Kidney glomerular epithelial cell (primary cell): ENCODE results near the gene PIK3R1.

Experiments used
- DNase-seq: peaks from one replicate; lab custom pipeline; 2025; lab: John Stamatoyannopoulos, UW

Gene PIK3R1

DNA sequence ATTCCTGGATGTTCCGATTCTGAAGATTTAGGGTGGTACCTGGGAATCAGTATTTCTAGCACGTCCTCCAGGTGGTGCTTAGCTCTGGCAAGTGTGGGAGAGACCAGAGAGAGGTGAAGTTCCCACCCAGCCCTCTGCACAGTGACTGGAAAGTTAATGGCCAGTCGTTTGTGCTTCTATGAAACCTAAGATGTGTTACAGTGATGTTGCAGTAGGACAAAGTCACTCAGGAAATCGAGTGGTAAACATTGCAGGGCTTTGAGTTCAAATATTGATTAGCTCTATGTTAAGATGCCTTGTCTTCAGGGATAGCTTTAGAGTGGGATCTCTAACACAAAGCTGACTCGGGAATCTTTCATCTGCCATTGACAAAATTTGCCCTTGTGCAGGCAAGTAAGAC is 55.6 kb downstream of the PIK3R1 start:
- DNase-seq: no peak

DNA sequence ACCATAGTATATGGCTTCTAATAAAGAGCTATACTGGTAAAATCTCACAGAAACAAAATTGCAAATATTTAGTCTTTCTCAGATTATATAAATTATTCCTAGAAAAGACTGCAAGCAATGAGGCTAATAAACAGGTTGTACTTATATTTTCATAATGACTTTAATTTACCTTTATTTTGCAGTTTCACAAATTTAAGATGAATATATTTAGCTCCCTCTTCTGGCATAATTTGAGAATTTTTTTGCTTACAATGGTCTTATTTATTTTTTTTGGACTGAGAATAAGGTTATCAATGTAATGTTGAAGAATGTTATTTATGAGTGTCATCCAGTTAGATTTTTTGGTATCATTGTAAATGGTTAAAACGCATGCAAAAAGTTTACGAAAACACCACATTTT is 56.7 kb downstream of the PIK3R1 start:
- DNase-seq: no peak

DNA sequence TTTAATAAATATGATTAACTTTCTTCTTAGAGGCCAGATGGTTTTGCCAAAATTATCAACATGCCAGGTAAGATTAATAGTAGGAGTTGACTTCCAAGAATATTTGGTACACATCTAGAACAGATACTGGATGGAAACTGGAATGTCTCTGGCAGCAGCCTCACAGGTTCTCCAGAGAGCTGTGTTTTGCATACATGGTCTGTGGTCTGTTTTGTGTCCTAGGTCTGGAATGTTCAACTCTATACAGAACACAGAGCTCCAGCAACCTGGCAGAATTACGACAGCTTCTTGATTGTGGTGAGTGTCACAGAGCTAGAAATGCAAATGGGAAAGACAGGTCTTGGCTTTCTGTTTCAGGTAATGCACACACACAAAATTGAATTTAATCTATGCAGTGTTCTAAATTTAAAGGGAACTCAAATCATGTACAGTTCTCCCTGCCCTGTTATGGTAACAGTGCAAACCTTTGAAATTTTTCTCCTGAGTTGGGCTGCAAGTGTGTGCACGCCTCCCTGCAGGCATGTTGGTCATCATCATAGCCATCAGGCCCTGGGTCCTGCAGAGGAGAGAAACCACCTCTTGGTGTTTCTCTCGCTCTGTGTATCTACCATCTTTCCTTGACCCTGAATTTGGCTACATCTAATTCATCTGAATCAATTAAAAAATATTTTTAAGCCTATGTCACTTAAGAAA is 58.3 kb downstream of the PIK3R1 start:
- no peak for DNase-seq

DNA sequence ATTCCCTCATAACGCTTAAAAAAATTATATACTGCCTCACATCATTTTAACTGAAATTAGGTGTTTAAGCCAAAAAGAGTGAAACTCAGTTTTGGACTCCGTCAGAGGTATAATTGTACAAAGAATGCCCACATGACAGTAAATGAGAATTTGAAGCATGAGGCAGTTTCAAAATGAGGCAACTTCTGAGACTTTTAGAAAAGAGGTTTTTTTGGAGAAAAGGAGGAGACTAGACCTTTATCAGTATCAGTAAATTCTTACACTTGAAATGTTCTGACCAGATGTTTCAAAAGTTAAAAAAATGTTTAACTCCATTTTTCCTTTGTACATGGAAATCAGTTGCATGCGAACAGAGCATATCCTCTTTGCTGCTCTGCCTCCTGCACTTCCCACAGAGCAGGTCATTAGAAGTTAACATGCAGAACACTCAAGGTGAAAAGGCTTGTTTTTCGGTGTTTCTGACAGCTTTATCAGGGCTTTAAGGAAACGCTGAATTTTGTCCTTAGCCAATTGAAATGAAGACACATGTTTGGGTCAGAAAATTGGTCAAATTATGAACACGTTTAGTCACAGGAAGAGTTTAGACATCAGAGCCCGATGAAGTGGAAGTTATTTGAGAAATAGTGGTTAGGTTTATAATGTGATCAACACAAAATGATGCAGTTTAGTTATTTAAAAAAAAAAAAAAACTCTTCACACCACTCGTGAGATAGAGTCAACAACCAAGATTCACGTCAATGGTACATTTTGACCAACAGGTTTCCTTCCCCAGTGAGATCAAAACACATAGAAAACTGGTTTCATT is 59.5 kb downstream of the PIK3R1 start:
- DNase-seq: no peak

DNA sequence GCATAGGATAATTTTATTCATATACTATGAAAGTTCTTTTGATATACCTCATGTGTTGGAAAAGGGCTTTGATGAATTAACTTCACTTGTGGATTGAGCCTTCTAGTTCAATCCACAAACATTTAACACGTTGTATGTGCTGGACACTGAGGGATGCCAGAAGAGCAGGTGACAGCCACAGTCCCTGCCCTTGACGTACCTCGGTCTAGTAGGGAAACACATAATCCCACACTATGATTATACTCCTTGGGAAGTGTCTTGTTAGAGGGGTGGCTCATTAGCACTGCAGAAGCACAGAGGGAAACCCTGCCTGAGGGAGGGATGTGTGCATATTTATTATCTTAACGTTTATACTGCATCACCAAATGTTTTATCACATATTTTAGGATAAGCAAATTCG is 61.2 kb downstream of the PIK3R1 start:
- no peak for DNase-seq

DNA sequence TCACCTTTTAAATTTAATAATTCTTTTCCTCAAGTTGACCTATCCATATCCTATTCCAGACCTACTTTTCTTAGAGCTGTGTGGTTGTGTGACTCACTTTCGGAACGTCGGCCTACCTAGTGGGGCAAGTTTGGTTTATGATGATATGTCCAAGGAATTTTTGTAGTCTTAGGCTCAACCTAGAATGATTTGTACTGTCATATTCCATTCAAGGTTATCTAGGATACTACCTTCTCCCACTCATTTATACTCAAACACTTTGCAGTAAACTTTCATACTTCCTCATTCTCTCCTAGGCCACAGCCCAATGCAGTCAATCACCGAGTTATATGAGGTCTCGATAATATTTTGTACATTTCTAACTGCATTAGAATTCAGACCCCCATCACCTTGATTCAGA is 61.9 kb downstream of the PIK3R1 start:
- peak; percentile 86 for DNase-seq

DNA sequence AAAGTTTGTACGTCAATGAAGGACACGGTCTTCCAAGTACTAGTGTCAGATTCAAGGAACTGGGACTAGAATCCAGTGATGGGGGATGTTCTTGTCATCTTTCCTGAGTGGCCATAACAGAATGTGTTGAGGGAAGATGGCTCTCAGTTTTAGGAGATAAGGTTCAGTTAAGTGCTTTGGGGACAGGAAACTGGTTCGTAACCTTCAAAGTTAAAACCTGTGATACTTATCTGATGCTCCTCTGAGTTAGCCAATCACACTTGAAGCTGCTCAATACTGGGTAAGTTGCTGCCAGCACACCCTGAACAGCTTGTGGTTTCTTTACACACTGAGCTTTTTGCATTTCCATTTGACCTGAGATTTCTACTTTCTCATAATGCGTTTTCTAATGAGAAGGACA is 64.4 kb downstream of the PIK3R1 start:
- DNase-seq: no peak

DNA sequence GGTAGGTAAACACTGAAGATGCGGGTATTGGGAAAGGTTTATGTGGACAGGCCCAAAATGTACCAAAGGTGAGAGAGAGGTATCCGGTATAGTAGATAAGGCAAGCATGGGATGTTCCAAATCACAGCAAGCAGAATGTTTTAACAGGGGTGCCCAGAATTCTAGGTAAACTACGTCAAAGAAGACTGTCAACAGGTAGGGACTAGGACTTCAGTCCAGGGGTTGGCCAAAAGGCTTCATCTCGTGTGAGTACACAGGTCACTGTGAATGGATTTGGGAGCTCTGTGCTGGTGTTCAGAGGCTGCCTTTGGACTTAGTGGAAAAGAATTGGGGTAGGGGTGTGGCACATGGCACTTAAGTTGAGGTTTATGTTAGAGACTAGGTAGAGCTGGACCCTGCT is 66.4 kb downstream of the PIK3R1 start:
- no peak for DNase-seq

DNA sequence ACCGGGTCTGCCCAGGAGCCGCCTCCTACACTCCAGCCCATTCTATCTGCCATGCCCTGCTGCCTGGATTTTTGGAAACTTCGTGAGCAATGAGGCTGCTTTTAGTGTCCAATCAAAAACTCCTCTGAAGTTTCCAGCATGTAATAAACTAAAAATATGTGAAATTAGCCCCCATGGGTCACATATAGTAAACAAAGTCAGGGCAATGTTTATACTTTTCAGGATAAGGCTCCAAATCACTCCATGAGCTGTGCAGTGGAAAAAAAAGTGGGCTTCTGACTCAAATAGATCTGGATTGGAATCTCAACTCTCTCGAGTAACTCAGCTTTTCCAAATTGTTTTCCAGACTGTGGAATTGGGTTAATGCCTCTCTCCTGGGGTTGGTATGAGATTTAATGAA is 68.2 kb downstream of the PIK3R1 start:
- DNase-seq: no peak

DNA sequence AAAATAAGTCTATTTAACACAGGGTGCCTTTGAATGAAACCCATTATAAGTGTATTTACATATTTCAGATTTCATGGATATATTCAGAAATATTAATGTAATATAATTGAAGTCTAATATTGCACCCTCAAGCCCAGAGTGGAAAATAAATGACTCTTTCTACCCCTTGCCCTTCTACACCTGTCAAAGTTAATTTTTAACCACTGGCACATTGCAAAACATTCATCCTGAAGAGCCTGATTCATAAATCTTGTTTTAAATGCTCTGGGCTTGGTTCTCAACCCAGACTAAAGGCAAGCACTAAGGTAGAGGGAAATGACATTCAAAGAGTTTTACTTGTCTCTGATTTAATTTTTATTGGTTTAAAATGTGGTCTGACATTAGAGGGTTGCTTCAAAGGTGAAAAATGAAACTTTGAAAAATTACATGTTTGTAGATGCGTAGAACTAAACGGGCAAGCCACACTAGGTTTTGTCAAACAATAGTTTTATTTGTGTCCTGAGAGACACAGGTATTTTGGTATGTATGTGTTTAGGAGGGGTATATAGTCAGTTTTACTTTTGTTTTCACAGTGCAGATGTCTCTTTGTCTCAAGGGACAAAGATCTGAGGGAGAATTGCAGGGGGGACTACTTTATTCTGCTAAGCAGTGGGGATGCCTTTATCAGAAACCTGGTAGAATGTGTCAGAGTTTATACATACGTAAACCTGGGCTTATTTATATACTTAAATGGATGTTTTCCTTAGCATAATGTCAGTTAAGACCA is 69.7 kb downstream of the PIK3R1 start:
- peak; percentile 42 for DNase-seq

DNA sequence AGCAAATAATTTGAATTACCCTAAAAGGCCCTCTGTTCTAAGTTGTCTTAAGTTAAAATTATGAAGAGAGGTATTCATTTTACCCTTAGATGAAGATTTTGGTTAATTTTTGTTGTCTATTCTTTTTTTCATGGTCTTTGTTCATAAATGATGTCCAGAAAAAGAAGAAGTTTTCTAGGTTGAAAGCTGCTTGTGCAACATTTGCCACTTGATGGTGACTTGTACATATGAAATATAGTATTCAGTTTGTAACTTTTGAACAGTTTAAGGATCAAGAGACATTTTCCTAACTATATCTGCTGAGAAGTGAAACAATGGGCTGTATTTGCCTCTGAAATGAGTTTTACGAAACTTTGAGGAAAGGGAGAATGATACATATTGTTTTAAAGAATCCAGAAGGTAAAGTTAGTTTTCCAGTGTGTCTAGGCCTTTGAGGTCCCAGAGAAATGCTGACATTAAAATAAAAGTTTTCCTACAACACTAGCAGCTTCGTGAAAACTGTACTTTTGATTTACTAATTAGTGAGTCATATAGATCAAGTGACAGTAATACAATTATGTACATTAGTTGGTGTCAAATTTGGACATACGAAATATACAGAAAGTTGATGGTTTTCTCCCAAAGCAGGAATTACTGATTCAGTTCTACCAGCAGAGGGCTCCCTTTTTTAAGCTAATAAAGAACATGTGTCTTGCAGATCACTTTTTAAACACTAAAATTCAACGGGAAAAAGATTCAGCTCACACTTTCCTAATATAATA is 70.5 kb downstream of the PIK3R1 start:
- peak; percentile 62 for DNase-seq

DNA sequence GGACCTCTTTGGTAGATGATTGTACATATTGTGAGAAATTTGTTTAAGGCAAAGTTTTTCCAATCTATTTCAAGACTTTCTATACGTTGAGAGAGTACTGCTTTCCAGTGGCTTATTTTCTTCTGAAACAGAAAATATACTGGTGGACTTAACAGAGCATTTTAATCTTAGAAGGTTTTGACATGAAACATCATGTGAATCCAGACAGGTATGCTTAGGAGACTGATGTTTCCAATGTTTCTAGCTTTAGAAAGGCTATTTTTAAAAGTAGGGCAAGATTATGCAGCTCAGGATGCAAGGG is 71.0 kb downstream of the PIK3R1 start:
- no peak for DNase-seq

DNA sequence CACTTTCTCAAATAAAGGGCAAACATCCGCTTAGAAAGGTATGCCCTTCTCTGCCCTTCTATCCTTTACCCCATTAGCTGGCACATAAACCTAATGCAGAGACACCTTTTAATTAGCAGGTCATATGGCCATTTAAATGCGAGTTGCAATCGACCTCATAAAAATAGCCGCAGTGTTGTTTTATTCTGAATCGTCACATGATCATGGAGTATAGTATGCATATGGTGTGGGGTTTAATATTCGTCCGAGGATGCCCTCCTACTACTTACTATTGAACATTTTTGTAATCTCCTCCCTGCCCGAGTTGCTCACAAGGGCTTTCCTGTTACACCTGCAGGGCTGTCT is 72.0 kb downstream of the PIK3R1 start:
- DNase-seq: no peak

DNA sequence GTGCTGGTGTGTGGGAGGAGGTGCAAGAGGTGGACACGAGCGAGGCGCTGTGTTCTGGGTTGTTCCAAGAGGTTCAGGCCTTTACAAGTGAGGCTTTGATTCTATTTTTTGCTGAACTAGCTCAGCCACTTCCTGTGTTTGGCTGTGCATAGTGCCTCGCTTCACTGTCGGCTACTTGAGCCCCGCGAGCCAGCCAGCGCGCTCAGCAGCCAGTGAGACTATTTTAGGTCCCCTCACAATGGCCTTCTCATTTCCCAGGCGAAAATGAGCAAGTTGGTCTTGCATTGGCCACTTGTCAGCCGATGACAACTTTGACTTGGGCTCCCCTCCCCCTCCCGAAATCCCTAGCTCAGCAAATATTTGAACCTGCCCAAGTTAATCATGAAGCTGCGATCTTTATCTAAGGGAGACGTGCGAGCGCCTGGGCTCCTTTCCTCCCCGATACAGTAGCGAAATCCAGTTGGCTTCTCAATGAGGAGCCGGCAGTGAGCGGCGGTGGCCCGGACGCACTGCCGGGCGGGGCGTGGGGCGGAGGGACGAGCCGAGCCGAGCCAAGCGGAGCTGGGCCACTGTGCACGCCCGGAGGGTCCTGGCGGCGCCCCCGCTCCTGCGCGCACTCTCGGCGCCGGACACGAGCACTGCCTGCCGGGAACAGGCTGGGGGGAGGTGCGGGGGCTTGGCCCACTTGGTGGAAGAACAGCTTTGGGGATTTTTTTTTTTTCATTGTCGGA is 72.6 kb downstream of the PIK3R1 start:
- peak; percentile 78 for DNase-seq

DNA sequence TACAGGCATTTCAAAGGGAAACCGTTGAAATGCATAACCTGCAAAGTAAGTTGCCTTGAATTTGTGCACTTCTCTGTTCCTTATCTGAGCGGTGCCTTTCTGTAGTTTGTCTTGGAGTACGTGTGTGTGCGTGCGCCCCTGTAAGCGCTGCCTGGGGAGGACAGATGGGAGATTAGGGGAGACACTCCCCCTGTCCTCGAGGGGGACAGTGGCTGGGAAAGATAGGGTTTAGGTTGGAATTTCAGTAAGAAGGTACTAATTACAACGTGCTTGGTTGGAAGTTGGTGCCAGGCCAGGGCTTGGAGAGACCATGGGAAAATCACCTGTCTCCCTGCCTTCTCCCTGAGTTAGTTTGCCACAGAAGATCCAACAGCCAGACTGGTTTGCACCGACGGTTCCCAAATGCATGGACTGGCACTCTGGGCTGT is 73.2 kb downstream of the PIK3R1 start:
- no peak for DNase-seq

DNA sequence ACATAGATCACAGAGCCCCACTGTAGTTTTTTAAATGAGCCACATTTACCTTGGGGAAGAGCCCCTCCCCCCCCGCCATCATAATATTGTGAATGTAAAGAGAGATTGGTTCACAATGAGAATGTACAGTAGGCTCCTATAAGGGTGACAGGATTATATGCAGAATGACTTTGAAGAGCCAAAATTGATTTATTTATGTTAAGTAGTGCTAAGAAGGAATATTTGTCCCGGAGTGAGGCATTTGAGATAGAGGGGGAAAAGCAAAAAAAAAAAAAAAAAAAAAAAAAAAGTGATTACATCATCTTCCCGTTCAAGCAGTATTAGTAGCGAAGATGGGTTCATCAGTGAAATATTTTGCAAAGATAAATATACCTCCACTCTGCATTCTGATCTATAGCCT is 73.9 kb downstream of the PIK3R1 start:
- DNase-seq: no peak

DNA sequence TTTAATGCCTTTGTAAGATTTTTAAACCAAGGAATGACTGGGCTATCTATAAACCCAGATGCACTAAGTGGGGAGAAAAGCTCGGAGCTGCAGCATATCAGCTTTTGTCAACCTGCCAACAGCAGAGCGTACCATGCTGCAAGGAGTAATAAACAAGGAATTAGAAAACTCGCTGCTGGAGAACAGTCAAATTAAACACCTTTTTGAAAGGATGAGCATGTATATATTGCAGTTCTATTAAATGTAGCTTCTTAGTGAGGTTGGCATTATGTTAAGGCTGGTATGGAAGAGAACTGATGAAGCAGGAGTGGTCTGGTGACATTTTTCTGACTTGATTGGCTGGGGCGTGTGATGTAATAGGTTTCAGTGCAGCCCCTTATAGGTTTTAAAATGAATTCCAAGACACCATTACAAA is 74.7 kb downstream of the PIK3R1 start:
- DNase-seq: peak; percentile 74

DNA sequence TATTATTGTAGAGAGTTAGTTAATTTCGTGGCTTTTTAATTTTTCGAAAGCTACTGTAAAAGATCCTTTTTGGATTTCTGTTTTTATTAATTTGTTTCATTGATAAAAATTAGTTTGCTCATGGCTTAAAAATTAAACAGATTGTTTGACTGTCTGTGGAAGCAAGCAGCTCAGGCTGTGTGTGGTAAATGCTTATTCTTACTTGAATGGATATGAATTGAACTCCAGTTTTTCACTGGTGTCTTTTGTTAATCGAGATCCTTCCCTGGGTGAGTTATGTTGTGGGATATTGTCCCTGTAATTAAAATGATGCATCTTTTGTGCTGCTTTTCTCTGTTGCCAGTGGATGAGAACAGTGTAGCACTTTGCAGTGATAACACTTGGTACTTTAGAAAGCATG is 75.3 kb downstream of the PIK3R1 start:
- DNase-seq: no peak

DNA sequence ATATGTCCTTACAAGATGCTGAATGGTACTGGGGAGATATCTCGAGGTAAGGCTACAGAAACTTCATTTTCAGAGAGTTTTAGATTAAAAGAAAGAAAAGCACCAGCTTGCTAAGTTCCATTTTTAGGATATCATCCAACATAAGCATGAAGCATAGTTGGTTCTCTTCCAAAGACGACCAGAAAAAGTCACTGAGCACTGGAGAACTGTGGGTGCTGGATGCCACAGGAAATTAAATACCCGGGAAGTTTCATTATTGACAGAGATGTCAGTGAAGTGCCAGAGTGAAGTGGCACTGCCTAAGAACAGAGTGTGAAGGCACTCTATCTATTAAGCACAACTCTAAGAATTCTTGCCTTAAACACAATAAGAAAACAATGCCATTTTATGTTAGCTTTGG is 76.8 kb downstream of the PIK3R1 start:
- no peak for DNase-seq

DNA sequence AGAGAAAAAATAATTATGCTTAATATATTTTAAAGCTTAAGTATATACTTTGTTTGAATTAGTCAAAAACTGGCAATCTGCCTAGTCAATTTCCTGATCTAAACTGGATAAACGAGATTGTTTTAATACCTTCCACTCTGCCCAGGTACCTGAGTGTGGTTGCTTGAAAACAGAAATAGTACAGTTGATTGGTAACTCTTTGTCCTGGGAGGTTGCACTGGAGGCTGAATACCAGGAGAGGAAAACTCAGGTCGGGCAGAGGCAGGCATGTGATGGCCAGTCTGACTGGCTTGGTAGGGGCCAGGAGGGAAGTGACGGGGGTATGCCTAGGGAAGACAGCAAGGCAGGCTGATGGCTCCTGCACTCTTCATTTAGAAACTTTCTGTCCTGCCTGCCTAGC is 80.2 kb downstream of the PIK3R1 start:
- DNase-seq: no peak

DNA sequence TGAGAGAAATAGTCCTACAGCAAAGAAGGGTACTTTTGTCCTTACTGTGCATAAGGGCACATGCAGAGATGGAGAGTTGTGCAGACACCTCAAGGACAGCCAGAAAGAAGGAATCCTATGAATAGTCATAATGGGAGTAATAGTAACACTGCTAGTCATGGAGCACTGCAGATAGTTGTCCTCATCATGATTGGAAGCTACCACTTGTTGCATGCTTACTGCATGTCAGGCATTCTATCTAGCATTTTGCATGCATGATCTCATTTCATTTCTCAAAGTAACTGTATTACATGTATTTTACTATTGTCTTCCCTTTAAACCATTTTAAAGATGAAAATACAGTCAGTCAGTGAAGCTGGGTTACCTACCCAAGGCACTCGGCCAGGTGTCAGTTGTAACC is 81.3 kb downstream of the PIK3R1 start:
- no peak for DNase-seq

DNA sequence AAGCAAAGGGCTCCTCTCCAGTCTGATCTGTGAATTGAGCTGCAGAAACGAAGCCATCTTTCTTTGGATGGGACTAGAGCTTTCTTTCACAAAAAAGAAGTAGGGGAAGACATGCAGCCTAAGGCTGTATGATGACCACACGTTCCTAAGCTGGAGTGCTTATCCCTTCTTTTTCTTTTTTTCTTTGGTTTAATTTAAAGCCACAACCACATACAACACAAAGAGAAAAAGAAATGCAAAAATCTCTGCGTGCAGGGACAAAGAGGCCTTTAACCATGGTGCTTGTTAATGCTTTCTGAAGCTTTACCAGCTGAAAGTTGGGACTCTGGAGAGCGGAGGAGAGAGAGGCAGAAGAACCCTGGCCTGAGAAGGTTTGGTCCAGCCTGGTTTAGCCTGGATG is 82.1 kb downstream of the PIK3R1 start:
- DNase-seq: no peak
